IMR-90 (cell line): Measurements from ENCODE around the gene CDO1. TPM values are rescaled to one million over a fixed set of nuclear protein-coding genes. Genes with fewer than 3 reads are reported as not detected.

Experiments used
- ATAC-seq: fragments of 200-7000 bp; cut with Tn5 transposase; 2 replicates; pipeline ENCODE4 v1.9.1; 2020; ENCODE audit warnings: low read depth, mild to moderate bottlenecking, moderate library complexity
- BruUV-seq: library from RNA; stranded (reverse); fragments of 400-500 nt; replicated peaks from 2 replicates; lab custom pipeline; 2021; lab: Mats Ljungman, UMichigan
- CTCF ChIA-PET: fragments of 300-600 bp; formaldehyde crosslinking; extraction: SDS; loops from one replicate; lab custom pipeline; 2021; ENCODE audit warnings: antibody characterized with exemption; lab: Yijun Ruan, JAX
- POLR2A ChIA-PET: fragments of 300-600 bp; sonication (Branson Sonifier 250); formaldehyde crosslinking; loops from one replicate; lab custom pipeline; 2022; ENCODE audit warnings: antibody characterized with exemption; ENCODE audit not compliant: unreplicated experiment; lab: Charles Lee
- DNase-seq: peaks from one replicate; pipeline ENCODE4 v3.0.0; 2013
- H2AFZ ChIP-seq: replicated peaks from 2 replicates; pipeline ENCODE3; 2013; ENCODE audit warnings: low read length, mild to moderate bottlenecking; ENCODE audit not compliant: poor library complexity
- H2AK5ac ChIP-seq: 2 replicates; pipeline ENCODE4 v1.6.1; 2013; ENCODE audit warnings: low read depth, low read length, inconsistent platforms
- H2AK9ac ChIP-seq: replicated peaks from 2 replicates; pipeline ENCODE3; 2013; ENCODE audit warnings: mild to moderate bottlenecking, low read depth, low read length, moderate library complexity; ENCODE audit not compliant: poor library complexity
- H2BK120ac ChIP-seq: 2 replicates; pipeline ENCODE4 v1.6.1; 2013; ENCODE audit warnings: low read depth, low read length, inconsistent platforms
- H2BK15ac ChIP-seq: 3 replicates; pipeline ENCODE4 v1.6.1; 2013; ENCODE audit warnings: low read depth, low read length, inconsistent platforms
- H2BK20ac ChIP-seq: 2 replicates; pipeline ENCODE4 v1.6.1; 2013; ENCODE audit warnings: low read depth, mild to moderate bottlenecking, inconsistent platforms, low read length, moderate library complexity
- H2BK5ac ChIP-seq: 2 replicates; pipeline ENCODE4 v1.6.1; 2013; ENCODE audit warnings: mild to moderate bottlenecking, low read depth, low read length, inconsistent platforms; ENCODE audit not compliant: poor library complexity, severe bottlenecking
- H3K14ac ChIP-seq: replicated peaks from 2 replicates; pipeline ENCODE4 v1.6.1; 2013; ENCODE audit warnings: low read depth, low read length, inconsistent platforms
- H3K18ac ChIP-seq: 2 replicates; pipeline ENCODE4 v1.6.1; 2013; ENCODE audit warnings: low read depth, low read length, control low read depth
- H3K23ac ChIP-seq: 2 replicates; pipeline ENCODE4 v1.6.1; 2013; ENCODE audit warnings: low read depth, low read length, inconsistent platforms
- H3K27ac ChIP-seq: 2 replicates; pipeline ENCODE4 v1.5.1; 2013; ENCODE audit warnings: mild to moderate bottlenecking, control low read depth, low read length; ENCODE audit not compliant: insufficient read depth
- H3K27me3 ChIP-seq: 2 replicates; pipeline ENCODE4 v1.6.1; 2013; ENCODE audit warnings: low read length; ENCODE audit not compliant: control insufficient read depth, insufficient read depth
- H3K36me3 ChIP-seq: 2 replicates; pipeline ENCODE4 v1.6.1; 2013; ENCODE audit warnings: low read length, mixed read lengths; ENCODE audit not compliant: control insufficient read depth, insufficient read depth
- H3K4ac ChIP-seq: 2 replicates; pipeline ENCODE4 v1.6.1; 2013; ENCODE audit warnings: low read depth, low read length, inconsistent platforms
- H3K4me1 ChIP-seq: 2 replicates; pipeline ENCODE4 v1.6.1; 2013; ENCODE audit warnings: low read length, mixed read lengths; ENCODE audit not compliant: control insufficient read depth, insufficient read depth
- H3K4me2 ChIP-seq: 2 replicates; pipeline ENCODE4 v1.6.1; 2013; ENCODE audit warnings: low read depth, mild to moderate bottlenecking, control low read depth, low read length, moderate library complexity
- H3K4me3 ChIP-seq: 2 replicates; pipeline ENCODE4 v1.5.1; 2013; ENCODE audit warnings: low read depth, mild to moderate bottlenecking, control low read depth, low read length, moderate library complexity; ENCODE audit not compliant: insufficient read depth
- H3K56ac ChIP-seq: 2 replicates; pipeline ENCODE4 v1.6.1; 2013; ENCODE audit warnings: low read length, inconsistent platforms; ENCODE audit not compliant: insufficient read depth; ENCODE audit errors: extremely low read depth
- H3K79me1 ChIP-seq, 2 experiments: 2 replicates each; pipeline ENCODE4 v1.6.1; 2013; ENCODE audit warnings: low read length in 2 of 2, inconsistent platforms in 1 of 2, low read depth in 1 of 2
- H3K9ac ChIP-seq: 2 replicates; pipeline ENCODE4 v1.6.1; 2013; ENCODE audit warnings: low read depth, low read length, control low read depth
- H3K9me1 ChIP-seq: 2 replicates; pipeline ENCODE4 v1.6.1; 2013; ENCODE audit warnings: low read length, inconsistent platforms; ENCODE audit not compliant: insufficient read depth
- H3K9me3 ChIP-seq: 2 replicates; pipeline ENCODE4 v1.6.1; 2013; ENCODE audit warnings: low read length; ENCODE audit not compliant: control insufficient read depth, insufficient read depth
- H4K20me1 ChIP-seq: 2 replicates; pipeline ENCODE4 v1.6.1; 2013; ENCODE audit warnings: low read length, inconsistent platforms; ENCODE audit not compliant: insufficient read depth
- H4K5ac ChIP-seq: 2 replicates; pipeline ENCODE4 v1.6.1; 2013; ENCODE audit warnings: mild to moderate bottlenecking, low read depth, low read length, control low read depth
- H4K8ac ChIP-seq, 2 experiments: 2 replicates each; pipeline ENCODE4 v1.6.1; 2013; ENCODE audit warnings: low read depth in 2 of 2, low read length in 2 of 2, control low read depth in 1 of 2, inconsistent platforms in 1 of 2
- H4K91ac ChIP-seq: 2 replicates; pipeline ENCODE4 v1.6.1; 2013; ENCODE audit warnings: low read depth, low read length, inconsistent platforms; ENCODE audit not compliant: insufficient read depth
- BHLHE40 ChIP-seq: fragments of 150-350 bp; IDR thresholded peaks from 2 replicates; pipeline ENCODE4 v1.6.1; 2016; ENCODE audit warnings: mild to moderate bottlenecking, low read depth, low read length
- CEBPB ChIP-seq: IDR thresholded peaks from 2 replicates; pipeline ENCODE4 v1.6.1; 2012; ENCODE audit warnings: low read depth, low read length, improper control_type of control experiment
- FOS ChIP-seq: fragments of 150-350 bp; IDR thresholded peaks from 2 replicates; pipeline ENCODE4 v1.6.1; 2016; ENCODE audit warnings: low read depth, low read length
- MAFK ChIP-seq: IDR thresholded peaks from 2 replicates; pipeline ENCODE4 v1.6.1; 2012; ENCODE audit warnings: low read depth, low read length, improper control_type of control experiment
- MAZ ChIP-seq: IDR thresholded peaks from 2 replicates; pipeline ENCODE4 v1.6.1; 2012; ENCODE audit warnings: low read depth, mild to moderate bottlenecking, low read length, improper control_type of control experiment, moderate library complexity, borderline replicate concordance
- MXI1 ChIP-seq: IDR thresholded peaks from 2 replicates; pipeline ENCODE4 v1.6.1; 2012; ENCODE audit warnings: low read depth, mild to moderate bottlenecking, low read length, moderate library complexity, borderline replicate concordance
- POLR2A ChIP-seq: IDR thresholded peaks from 2 replicates; pipeline ENCODE4 v1.6.1; 2012; ENCODE audit warnings: mild to moderate bottlenecking, low read depth, low read length
- RAD21 ChIP-seq: IDR thresholded peaks from 2 replicates; pipeline ENCODE4 v1.6.1; 2012; ENCODE audit warnings: low read length, improper control_type of control experiment
- RCOR1 ChIP-seq: IDR thresholded peaks from 2 replicates; pipeline ENCODE4 v1.6.1; 2012; ENCODE audit warnings: mild to moderate bottlenecking, low read length, improper control_type of control experiment; ENCODE audit not compliant: insufficient replicate concordance
- RFX5 ChIP-seq: IDR thresholded peaks from 2 replicates; pipeline ENCODE4 v1.8.0; 2012; ENCODE audit warnings: low read depth, mild to moderate bottlenecking, low read length, moderate library complexity
- SMC3 ChIP-seq: fragments of 150-350 bp; IDR thresholded peaks from 2 replicates; pipeline ENCODE4 v1.6.1; 2016; ENCODE audit warnings: low read depth, mild to moderate bottlenecking, antibody characterized with exemption, low read length, moderate library complexity
- whole genome bisulfite sequencing, 2 experiments: methylation state at CpG; one replicate each; pipeline versions ENCODE4 v1.1.5 to v1.1.7; 2013; ENCODE audit warnings: missing lambda C conversion rate in 2 of 2; ENCODE audit not compliant: insufficient read length in 1 of 2; ENCODE audit errors: extremely low coverage in 2 of 2; 5-methylcytosine and 5-hydroxymethylcytosine counted together
- dilution Hi-C: fragments of 300-500 bp; cut with HindIII; formaldehyde crosslinking; loops from one replicate; pipeline ENCODE4 v1.14.3; 2018; ENCODE audit warnings: low sequenced_read_pairs; ENCODE audit not compliant: unreplicated experiment
- in situ Hi-C: fragments of 300-500 bp; cut with MboI; formaldehyde crosslinking; loops from 3 replicates; pipeline ENCODE4 v1.14.3; 2019; ENCODE audit warnings: low sequenced_read_pairs, inconsistent platforms, mixed read lengths
- intact Hi-C: fragments of 100-400 bp; cut with micrococcal nuclease; formaldehyde crosslinking; loops from 2 replicates; pipeline ENCODE4 v1.10.0; 2022
- polyA plus RNA-seq, 3 experiments: library from polyadenylated mRNA; depleted of rRNA; stranded (reverse); fragments of >200 nt; gene quantifications; 2 replicates each; pipeline ENCODE4 v1.2.3, GENCODE V29; 2012; ENCODE audit warnings: low replicate concordance in 1 of 3
- total RNA-seq: library from RNA; depleted of rRNA; stranded (reverse); fragments of >200 nt; gene quantifications from 2 replicates; pipeline ENCODE4 v1.2.3, GENCODE V29; 2012
- TF ChIP-seq, protein P1 (sequence below): fragments of 150-350 bp; IDR thresholded peaks from 2 replicates; pipeline ENCODE4 v1.6.1; 2017; ENCODE audit warnings: mild to moderate bottlenecking, antibody characterized with exemption, low read length, low read depth
- TF ChIP-seq, protein P2 (sequence below): conservative IDR thresholded peaks from 2 replicates; pipeline ENCODE4 v1.5.1; 2012; ENCODE audit warnings: mild to moderate bottlenecking, low read depth, low read length, improper control_type of control experiment

Gene CDO1
- total and polyA plus RNA-seq, 2 of the 4 experiments (the other 2 are of a cell fraction), result 4.8 to 8.6 TPM

DNA sequence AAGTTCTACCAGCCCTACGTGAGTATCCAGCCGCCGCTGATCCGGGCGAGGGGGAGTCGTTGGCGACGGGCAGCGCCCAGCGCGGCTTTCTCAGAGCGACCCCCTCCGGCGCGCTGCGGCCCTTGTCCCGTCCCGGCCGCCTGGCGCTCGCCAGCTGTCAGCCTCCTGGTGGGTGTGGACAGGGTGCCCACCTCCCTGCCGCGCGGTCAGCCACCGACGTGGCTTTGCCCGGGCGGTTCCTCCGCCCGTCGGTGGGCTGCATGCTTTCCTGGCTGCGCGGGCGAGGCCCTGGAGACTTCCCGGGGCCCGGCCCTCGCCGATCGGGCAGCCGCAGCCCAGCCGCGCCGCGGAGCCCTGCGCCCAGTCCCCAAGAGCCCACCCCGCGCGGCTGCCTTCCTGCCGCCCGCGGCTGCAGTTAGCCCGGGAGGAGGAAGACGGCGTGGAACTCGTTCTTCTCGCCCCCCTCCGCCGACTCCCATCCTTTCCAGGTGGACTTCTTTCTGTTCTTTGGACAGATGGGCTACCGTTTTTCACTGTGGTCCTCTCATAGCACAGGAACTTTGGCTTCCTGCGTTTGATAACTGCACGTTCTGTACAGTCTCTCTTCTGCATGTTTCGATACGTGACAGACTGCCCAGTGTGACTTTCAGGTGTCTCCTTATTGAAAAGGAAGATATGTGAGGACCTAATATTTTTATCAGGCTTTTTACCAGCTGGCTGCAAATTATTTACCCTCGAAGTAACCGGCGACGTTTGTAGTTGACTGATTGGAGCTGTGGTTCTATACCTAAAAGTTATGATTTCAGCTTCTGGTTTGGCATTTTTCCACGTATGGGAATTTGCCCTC, 25.9 kb upstream of the CDO1 start:
- Histone ChIP-seq H3K9ac (peak overlapping the region; percentile 81), H2BK120ac (peak overlapping the region; percentile 58; the same call in 1 of the 2 replicates), H3K4me3 (peak overlapping the region; percentile 82), H4K91ac (peak overlapping the region; percentile 71), H3K36me3 (no peaks in the 10 kb centered on the region), H4K8ac (peak overlapping the region; percentile 59 to 91; a peak in 3 of 4 replicates), H3K9me3 (no peaks in the 10 kb centered on the region), H4K20me1 (peaks cover 45% of the 10 kb centered on the region), H3K23ac (peak overlapping the region; percentile 98), H4K5ac (peak overlapping the region; percentile 52; the same call in 1 of the 2 replicates), H3K4ac (peak overlapping the region; percentile 86), H2AFZ (peak overlapping the region; percentile 100), H3K4me1 (peaks cover 5% of the 10 kb centered on the region), H3K4me2 (peak overlapping the region; percentile 92), H3K18ac (peak overlapping the region; percentile 62), H2AK5ac (0 out of 2 replicates have a peak overlapping the region, but pooled peaks have one; percentile 16), H3K14ac (peak overlapping the region; percentile 82), H2BK15ac (no peak overlapping the region), H3K79me1 (peaks cover 8 to 41% of the 10 kb centered on the region in 2 experiments), H2BK20ac (no peak overlapping the region), H2BK5ac (peak overlapping the region; percentile 81), H3K27ac (peak overlapping the region; percentile 78), H3K56ac (peak overlapping the region; percentile 77), H3K9me1 (peaks cover 4% of the 10 kb centered on the region; the same call in 1 of the 2 replicates), H3K27me3 (no peaks in the 10 kb centered on the region), H2AK9ac (peak overlapping the region; percentile 90)
- intact Hi-C loops (loop anchor here (5.0 kb wide), 2 partner anchors 225 to 545 kb away; partner anchors contain the start of gene CCDC112), in situ Hi-C loops (loop anchor here (25.0 kb wide), 1 partner anchor 555 kb away; the partner anchor contains the start of gene CCDC112), dilution Hi-C loops (no loop called here)
- DNase-seq, result no peak
- 1% methylated on average over 31 of the region's 68 CpGs; no CpG with 5 or more reads in 1 of the 2 experiments for WGBS, 2 experiments
- ChIA-PET POLR2A (interaction anchor here (0.7 kb wide), 1 partner anchor 217 kb away, joined by 4 read pairs; no protein-coding TSS in a partner anchor), CTCF (no interaction called here)
- BruUV-seq, result no TSS peak
- peak; percentile 70 for ATAC-seq
- TF ChIP-seq FOS, result no peak
- no peak for TF ChIP-seq BHLHE40
- no peak for TF ChIP-seq RFX5
- TF ChIP-seq CEBPB, result no peak
- TF ChIP-seq POLR2A, result no peak
- TF ChIP-seq MAFK, result no peak
- TF ChIP-seq, protein P1, sequence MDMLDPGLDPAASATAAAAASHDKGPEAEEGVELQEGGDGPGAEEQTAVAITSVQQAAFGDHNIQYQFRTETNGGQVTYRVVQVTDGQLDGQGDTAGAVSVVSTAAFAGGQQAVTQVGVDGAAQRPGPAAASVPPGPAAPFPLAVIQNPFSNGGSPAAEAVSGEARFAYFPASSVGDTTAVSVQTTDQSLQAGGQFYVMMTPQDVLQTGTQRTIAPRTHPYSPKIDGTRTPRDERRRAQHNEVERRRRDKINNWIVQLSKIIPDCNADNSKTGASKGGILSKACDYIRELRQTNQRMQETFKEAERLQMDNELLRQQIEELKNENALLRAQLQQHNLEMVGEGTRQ, result no peak
- TF ChIP-seq, protein P2, sequence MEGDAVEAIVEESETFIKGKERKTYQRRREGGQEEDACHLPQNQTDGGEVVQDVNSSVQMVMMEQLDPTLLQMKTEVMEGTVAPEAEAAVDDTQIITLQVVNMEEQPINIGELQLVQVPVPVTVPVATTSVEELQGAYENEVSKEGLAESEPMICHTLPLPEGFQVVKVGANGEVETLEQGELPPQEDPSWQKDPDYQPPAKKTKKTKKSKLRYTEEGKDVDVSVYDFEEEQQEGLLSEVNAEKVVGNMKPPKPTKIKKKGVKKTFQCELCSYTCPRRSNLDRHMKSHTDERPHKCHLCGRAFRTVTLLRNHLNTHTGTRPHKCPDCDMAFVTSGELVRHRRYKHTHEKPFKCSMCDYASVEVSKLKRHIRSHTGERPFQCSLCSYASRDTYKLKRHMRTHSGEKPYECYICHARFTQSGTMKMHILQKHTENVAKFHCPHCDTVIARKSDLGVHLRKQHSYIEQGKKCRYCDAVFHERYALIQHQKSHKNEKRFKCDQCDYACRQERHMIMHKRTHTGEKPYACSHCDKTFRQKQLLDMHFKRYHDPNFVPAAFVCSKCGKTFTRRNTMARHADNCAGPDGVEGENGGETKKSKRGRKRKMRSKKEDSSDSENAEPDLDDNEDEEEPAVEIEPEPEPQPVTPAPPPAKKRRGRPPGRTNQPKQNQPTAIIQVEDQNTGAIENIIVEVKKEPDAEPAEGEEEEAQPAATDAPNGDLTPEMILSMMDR, result peak; percentile 29; the same call in 1 of the 2 replicates
- peak; percentile 55; the same call in 1 of the 2 replicates for TF ChIP-seq MAZ
- TF ChIP-seq RCOR1, result no peak
- TF ChIP-seq SMC3, result no peak
- TF ChIP-seq RAD21, result no peak
- peak; percentile 64 for TF ChIP-seq MXI1
